HK-2 (cell line): Measurements from ENCODE around the gene TAX1BP3.
"Not testable (repeated sequence)": the region's sequence is repeated elsewhere in the genome, so short reads cannot be mapped to it uniquely, and the experiment has no call there.

ENCODE experiments used
- DNase-seq: peaks from one replicate; pipeline ENCODE4 v3.0.0-alpha.2; 2018; ENCODE audit not compliant: unreplicated experiment

The TAX1BP3 gene, protein sequence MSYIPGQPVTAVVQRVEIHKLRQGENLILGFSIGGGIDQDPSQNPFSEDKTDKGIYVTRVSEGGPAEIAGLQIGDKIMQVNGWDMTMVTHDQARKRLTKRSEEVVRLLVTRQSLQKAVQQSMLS

DNA sequence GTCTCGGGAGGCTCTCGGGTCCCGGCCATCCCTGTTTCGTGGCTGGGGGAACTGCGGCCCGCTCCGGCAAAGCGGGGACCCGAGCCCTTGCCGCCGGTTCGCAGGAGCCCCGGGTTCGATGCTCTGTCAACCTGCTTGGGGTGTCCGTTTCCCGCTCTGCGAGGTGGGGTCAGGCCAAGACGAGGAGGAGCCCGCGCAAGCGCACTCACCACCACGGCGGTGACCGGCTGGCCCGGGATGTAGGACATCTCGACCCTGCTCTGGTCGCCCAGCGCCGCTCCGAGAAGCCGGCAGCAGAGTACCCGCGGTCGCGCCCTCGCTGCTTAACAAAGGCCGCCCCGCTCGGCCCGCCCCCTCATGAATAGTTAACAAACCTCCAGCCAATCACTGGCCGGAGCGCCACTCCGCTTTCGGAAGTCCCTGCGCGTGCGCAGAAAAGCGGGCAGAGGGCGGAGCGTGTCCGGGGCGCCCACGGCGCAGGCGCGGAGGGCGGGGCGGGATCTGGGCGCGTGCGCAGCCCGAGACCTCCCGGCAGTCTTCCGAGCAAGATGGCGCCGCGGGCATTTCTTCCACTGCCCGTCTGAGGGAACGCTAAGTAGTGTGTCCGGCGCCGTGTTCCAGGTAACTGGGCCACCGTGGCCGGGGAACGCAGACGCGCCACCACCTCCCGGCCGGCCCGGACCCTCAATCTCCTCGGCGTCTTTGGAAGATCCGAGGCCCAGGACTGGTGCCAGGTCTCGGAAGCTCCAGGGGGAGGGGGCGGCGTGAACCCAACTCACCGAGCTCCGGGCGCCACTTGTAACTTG, at the start of gene TAX1BP3, which contains the start of gene EMC6:
TAX1BP3 (minus strand) TSS at position 300 of the 806 bp plus-strand sequence; CDS start at position 248, 52 bp downstream.
EMC6 (plus strand) TSS at position 534 of the 806 bp plus-strand sequence. CDS start 335 bp downstream, outside the sequence.
- peak; percentile 99 for DNase-seq

GRCh38 chr17:3715296-3715695, 46.9 kb upstream of the TAX1BP3 start:
- DNase-seq, result no peak

DNA sequence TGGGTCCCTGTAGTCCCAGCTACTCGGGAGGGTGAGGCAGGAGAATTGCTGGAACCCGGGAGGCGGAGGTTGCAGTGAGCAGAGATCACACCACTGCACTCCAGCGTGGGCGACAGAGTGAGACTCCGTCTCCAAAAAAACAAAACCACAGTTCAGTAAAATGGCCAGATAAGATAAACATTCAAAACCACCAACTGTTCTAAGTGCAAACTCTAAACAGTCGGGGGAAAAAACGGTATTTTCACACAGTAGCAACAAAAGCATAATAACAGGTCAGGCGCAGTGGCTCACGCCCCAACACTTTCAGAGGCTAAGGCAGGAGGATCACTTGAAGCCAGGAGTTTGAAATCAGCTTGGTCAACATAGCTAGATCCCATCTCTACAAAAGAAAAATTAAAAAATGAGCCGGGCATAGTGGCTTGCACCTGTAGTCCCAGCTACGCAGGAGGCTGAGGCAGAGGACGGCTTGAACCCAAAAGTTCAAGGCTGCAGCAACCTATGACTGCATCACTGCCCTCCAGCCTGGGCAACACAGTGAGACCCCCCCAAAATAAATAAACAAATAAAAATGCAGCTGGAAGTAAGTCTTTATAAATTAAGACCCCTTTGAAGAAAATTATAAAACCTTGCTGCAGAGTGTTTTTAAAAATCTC, 44.6 kb upstream of the TAX1BP3 start:
- no peak for DNase-seq

GRCh38 chr17:3710951-3711383, 42.6 kb upstream of the TAX1BP3 start:
- DNase-seq, result no peak

- no peak for DNase-seq
Observed at GRCh38 chr17:3708366-3708765, 40.0 kb upstream of the TAX1BP3 start.

DNA sequence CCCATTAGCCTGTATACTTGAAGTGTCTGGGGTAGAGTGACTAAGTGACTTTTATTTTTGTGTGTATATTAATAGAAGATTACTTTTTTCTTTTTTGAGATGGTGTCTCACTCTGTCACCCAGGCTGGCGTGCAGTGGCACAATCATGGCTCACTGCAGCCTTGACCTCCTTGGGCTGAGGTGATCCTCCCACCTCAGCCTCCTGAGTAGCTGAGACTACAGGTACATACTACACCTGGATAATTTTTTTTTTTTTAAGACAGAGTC, 37.3 kb upstream of the TAX1BP3 start:
- not testable (repeated sequence) for DNase-seq

DNA sequence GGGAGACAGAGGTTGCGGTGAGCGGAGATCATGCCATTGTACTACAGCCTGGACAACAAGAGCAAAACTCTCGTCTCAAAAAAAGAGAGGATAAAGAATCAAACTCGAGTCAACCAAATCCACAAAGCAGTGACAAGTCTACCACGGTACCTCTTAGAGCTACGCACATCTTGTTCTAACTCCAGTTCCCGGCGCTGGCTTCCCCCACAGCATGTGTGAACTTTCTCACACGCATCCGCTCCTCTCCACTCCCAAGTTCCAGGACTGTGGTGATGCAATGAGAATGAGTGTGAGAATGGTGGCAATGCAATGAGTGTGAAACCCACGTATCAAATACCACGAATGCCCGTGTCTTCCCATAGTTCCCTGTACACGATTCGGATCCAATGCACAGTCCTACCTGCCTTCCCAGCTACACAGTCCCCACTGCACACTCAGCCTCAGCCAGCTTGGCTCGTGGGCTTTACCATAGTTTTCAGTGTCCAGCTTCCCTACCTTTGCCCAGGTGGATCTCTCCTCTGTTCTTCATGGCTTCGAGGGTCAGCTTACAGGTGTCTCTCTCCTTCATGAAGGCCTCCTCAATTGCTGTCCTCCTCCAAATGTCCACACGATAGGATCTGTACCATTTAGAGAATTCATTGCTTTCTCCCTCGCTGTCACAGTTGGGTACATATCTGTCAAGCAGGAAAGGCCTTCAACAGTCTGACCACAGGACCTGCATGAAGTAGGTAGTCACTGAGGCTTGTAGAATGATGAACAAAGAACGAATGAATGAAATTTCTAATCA, 36.7 kb upstream of the TAX1BP3 start:
- no peak for DNase-seq

GRCh38 chr17:3702041-3702539, 33.7 kb upstream of the TAX1BP3 start:
- not testable (repeated sequence) for DNase-seq

GRCh38 chr17:3699951-3700350, 31.6 kb upstream of the TAX1BP3 start:
- no peak for DNase-seq

- DNase-seq, result no peak
Observed at GRCh38 chr17:3698139-3698538, 29.8 kb upstream of the TAX1BP3 start.

DNA sequence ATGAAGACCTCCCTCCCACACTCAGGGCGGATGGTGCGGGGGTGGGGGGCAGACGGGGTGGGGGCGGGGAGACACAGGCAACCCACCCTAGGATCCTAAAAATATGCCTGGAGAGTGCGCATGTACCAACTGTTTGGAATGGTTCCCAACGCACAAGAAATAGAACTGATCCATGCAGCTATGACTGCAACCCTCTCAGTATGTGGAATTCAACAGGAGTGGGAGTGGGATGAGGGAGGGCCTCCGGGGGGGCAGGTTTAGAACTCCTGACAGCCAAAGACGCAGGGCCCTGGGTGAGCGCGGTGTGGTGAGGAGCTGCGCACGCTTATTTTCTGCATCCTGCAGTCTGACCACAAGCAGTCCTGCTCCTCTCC, 28.7 kb upstream of the TAX1BP3 start:
- DNase-seq, result no peak

DNA sequence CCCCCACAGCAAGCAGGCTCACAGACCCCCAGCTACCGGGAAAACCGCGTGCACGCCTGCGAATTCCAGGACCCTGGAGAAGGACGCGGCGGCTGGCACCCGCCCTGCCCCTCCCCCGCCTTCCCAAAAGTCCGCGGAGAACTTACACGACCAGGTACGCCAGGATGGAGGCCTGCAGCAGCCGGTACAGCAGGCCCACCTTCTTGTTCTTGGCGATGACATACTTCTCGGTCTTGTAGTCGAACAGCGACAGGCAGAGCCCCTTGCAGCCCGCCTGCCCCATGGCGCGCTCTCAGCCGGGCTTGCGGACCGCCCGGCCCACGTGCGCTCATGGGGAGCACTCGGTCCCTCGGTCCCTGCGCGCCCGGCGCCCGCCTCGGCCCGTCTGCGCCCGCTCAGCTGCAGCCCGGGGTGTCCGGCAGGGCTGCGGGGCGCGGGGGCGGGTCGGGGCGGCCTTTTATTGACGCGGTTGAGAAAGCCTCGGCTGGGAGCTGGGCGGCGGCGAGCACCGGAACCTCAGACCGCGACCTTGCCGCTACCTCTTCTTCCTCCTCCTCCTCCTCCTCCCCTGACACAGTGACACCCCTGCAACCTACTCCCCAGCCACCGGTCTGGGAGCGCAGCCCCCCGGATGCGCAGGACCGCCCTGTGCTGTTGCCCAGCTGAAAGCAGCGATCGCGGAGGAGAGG, 27.5 kb upstream of the TAX1BP3 start, which contains the start of gene P2RX5:
P2RX5 (minus strand) TSS at position 433 of the 689 bp plus-strand sequence; CDS start at position 283, 150 bp downstream.
- DNase-seq, result peak; percentile 37

GRCh38 chr17:3695129-3695722, 26.8 kb upstream of the TAX1BP3 start:
- DNase-seq, result peak; percentile 59

DNA sequence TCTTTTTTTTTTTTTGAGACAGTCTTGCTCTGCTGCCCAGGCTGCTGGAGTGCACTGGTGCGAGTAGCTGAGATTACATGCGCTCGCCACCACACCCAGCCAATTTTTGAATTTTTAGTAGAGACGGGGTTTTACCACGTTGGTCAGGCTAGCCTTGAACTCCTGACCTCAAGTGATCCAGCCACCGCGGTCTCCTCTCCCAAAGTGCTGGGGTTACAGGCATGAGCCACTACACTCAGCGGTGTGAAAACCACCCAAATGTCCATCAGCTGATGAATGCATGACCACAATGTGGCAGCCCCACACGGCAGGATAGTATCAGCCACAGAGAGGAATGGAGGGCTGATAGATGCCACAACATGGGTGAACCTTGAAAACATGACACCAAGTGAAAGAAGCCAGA, 25.5 kb upstream of the TAX1BP3 start:
- peak; percentile 39 for DNase-seq

DNA sequence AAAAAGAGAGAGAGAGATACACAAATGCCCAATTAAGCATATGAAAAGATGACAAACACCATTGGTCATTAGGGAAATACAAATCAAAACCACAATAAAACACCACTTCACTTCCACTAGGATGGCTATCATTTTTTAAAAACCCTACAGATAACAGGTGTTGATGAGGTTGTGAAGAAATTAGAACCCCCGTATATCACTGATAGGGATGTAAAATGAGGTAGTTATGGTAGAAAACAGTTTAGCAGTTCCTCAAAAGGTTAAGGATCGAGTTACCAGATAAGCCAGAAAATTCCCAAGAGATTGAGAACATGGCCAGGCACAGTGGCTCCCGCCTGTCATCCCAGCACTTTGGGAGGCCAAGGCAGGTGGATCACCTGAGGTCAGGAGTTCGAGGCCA, 24.8 kb upstream of the TAX1BP3 start:
- DNase-seq, result no peak

DNA sequence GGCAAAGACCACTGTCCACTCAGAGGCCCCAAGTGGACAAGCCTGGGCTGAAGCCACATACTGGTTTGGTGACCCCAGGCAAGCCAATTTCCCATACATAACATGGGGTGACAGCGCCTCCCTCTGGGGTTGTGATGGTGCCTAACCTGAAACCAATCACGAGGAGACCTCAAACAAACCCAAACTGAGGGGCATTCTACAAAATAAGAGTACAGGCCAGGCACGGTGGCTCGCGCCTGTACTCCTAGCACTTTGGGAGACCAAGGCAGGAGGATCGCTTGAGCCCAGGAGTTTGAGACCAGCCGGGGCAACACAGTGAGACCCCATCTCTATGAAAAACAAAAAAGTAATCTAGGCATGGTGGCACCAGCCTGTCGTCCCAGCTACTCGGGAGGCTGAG, 24.0 kb upstream of the TAX1BP3 start:
- no peak for DNase-seq

DNA sequence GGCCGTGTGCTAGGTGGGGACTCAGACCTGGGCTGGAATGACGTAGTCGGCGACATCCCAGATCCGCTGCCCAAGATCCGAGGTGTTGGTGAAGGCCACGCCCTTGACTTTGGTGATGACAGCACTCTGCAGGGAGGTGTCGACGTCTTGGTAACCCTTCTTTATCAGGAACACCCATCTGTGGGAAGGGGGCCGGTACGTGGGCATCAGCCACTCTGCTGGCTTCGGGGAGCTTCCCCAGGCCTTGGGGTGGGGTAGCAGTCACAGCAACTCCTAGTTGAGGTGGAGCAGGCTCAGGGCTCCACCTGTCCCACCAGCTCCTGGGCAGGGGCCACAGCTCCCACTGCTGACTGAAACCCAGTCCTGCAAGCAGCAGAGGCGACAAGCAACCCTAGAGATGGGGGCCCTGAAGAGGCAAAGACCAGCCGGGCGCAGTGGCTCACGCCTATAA, 23.3 kb upstream of the TAX1BP3 start:
- DNase-seq, result no peak

GRCh38 chr17:3690094-3690715, 21.8 kb upstream of the TAX1BP3 start:
- DNase-seq, result no peak

- no peak for DNase-seq
Observed at GRCh38 chr17:3689262-3690093, 21.1 kb upstream of the TAX1BP3 start.
